ENCODE results near the gene SLC9C2.
"Not testable (repeated sequence)": the region's sequence is repeated elsewhere in the genome, so short reads cannot be mapped to it uniquely, and the experiment has no call there.

Gene SLC9C2

GRCh38 chr1:173628888-173629287 is 26.0 kb upstream of the SLC9C2 start:
- Histone ChIP-seq H3K4me2 (no peak overlapping the region), H4K20me1 (ENCODE audit: insufficient read depth) (no peaks in the 10 kb centered on the region), H3K27me3 (ENCODE audit: insufficient read depth, low read depth) (no peaks in the 10 kb centered on the region), H3K27ac (no peak overlapping the region), H3K4me3 (IDR thresholded peaks at IDR 0.05; ENCODE audit: insufficient read depth, low read depth, low read length) (no peak overlapping the region), H3K4me1 (ENCODE audit: low read depth, poor library complexity, severe bottlenecking) (no peaks in the 10 kb centered on the region), H2AFZ (ENCODE audit: low read depth) (no peak overlapping the region), H3K36me3 (ENCODE audit: insufficient read depth) (no peaks in the 10 kb centered on the region), H3K9ac (no peak overlapping the region), H3K79me2 (ENCODE audit: insufficient read depth, low read depth) (no peaks in the 10 kb centered on the region)
- TF ChIP-seq CTCF (conservative IDR thresholded peaks at IDR 0.05; ENCODE audit: low read depth, low read length), result no peak

GRCh38 chr1:173627269-173627668 is 24.4 kb upstream of the SLC9C2 start:
- no peak overlapping the region for H3K27ac ChIP-seq
- no peak overlapping the region for H3K9ac ChIP-seq
- no peak overlapping the region for H3K4me2 ChIP-seq
- no peak overlapping the region for H2AFZ ChIP-seq (ENCODE audit: low read depth)
- no peak overlapping the region for H3K4me3 ChIP-seq (IDR thresholded peaks at IDR 0.05; ENCODE audit: insufficient read depth, low read depth, low read length)
- H3K36me3 ChIP-seq (ENCODE audit: insufficient read depth), result no peaks in the 10 kb centered on the region
- H3K79me2 ChIP-seq (ENCODE audit: insufficient read depth, low read depth), result no peaks in the 10 kb centered on the region
- no peaks in the 10 kb centered on the region for H4K20me1 ChIP-seq (ENCODE audit: insufficient read depth)
- H3K27me3 ChIP-seq (ENCODE audit: insufficient read depth, low read depth), result no peaks in the 10 kb centered on the region
- TF ChIP-seq CTCF (conservative IDR thresholded peaks at IDR 0.05; ENCODE audit: low read depth, low read length), result no peak
- no peaks in the 10 kb centered on the region for H3K4me1 ChIP-seq (ENCODE audit: low read depth, poor library complexity, severe bottlenecking)

GRCh38 chr1:173616859-173617258 is 14.0 kb upstream of the SLC9C2 start:
- TF ChIP-seq CTCF (conservative IDR thresholded peaks at IDR 0.05; ENCODE audit: low read depth, low read length), result no peak
- H3K27ac ChIP-seq, result no peak overlapping the region
- no peaks in the 10 kb centered on the region for H3K27me3 ChIP-seq (ENCODE audit: insufficient read depth, low read depth)
- H3K4me2 ChIP-seq, result no peak overlapping the region
- H3K36me3 ChIP-seq (ENCODE audit: insufficient read depth), result no peaks in the 10 kb centered on the region
- no peaks in the 10 kb centered on the region for H4K20me1 ChIP-seq (ENCODE audit: insufficient read depth)
- no peaks in the 10 kb centered on the region for H3K4me1 ChIP-seq (ENCODE audit: low read depth, poor library complexity, severe bottlenecking)
- no peak overlapping the region for H3K4me3 ChIP-seq (IDR thresholded peaks at IDR 0.05; ENCODE audit: insufficient read depth, low read depth, low read length)
- H3K79me2 ChIP-seq (ENCODE audit: insufficient read depth, low read depth), result no peaks in the 10 kb centered on the region
- no peak overlapping the region for H2AFZ ChIP-seq (ENCODE audit: low read depth)
- H3K9ac ChIP-seq, result no peak overlapping the region

GRCh38 chr1:173613086-173613485 is 10.2 kb upstream of the SLC9C2 start:
- not testable (repeated sequence) for H3K9ac ChIP-seq; H3K79me2 ChIP-seq (ENCODE audit: insufficient read depth, low read depth); H4K20me1 ChIP-seq (ENCODE audit: insufficient read depth); H3K4me3 ChIP-seq (IDR thresholded peaks at IDR 0.05; ENCODE audit: insufficient read depth, low read depth, low read length); H3K27me3 ChIP-seq (ENCODE audit: insufficient read depth, low read depth); H3K4me1 ChIP-seq (ENCODE audit: low read depth, poor library complexity, severe bottlenecking); H2AFZ ChIP-seq (ENCODE audit: low read depth); H3K4me2 ChIP-seq; H3K36me3 ChIP-seq (ENCODE audit: insufficient read depth); H3K27ac ChIP-seq

- H3K4me2 ChIP-seq, result no peak overlapping the region
- no peak overlapping the region for H3K9ac ChIP-seq
- no peak for TF ChIP-seq CTCF (conservative IDR thresholded peaks at IDR 0.05; ENCODE audit: low read depth, low read length)
- no peaks in the 10 kb centered on the region for H3K27me3 ChIP-seq (ENCODE audit: insufficient read depth, low read depth)
- H3K36me3 ChIP-seq (ENCODE audit: insufficient read depth), result no peaks in the 10 kb centered on the region
- H3K79me2 ChIP-seq (ENCODE audit: insufficient read depth, low read depth), result no peaks in the 10 kb centered on the region
- H2AFZ ChIP-seq (ENCODE audit: low read depth), result no peak overlapping the region
- no peak overlapping the region for H3K27ac ChIP-seq
- H4K20me1 ChIP-seq (ENCODE audit: insufficient read depth), result no peaks in the 10 kb centered on the region
- H3K4me1 ChIP-seq (ENCODE audit: low read depth, poor library complexity, severe bottlenecking), result no peaks in the 10 kb centered on the region
- H3K4me3 ChIP-seq (IDR thresholded peaks at IDR 0.05; ENCODE audit: insufficient read depth, low read depth, low read length), result no peak overlapping the region
Measured at GRCh38 chr1:173608503-173609216, 5.8 kb upstream of the SLC9C2 start.

Measured in KMS-11 (cell line).